ENCODE measurements around the gene TMEM9.

GRCh38 chr1:201176940-201177339 lies 22.7 kb upstream of the TMEM9 start:
- TF ChIP-seq POLR2A (IDR thresholded peaks at IDR 0.05; ENCODE audit: low read depth, low read length) = no peak
- TF ChIP-seq JUN (IDR thresholded peaks at IDR 0.05; ENCODE audit: borderline replicate concordance, insufficient read depth, insufficient read length, low read depth) = no peak
- no peak for TF ChIP-seq CTCF (IDR thresholded peaks at IDR 0.05; ENCODE audit: extremely low read depth in 1 of 2, insufficient read depth in 1 of 2, low read depth in 1 of 2, low read length in 2 of 2)
- no peak for TF ChIP-seq EZH2 (IDR thresholded peaks at IDR 0.05; ENCODE audit: borderline replicate concordance, low read depth, low read length, severe bottlenecking)
- TF ChIP-seq FOS (IDR thresholded peaks at IDR 0.05; ENCODE audit: borderline replicate concordance, insufficient read depth, low read length) = no peak
